ENCODE measurements around the gene PLA2G15.

The PLA2G15 gene

GRCh38 chr16:68255712-68256111 is 10.5 kb downstream of the PLA2G15 start:
- DNase-seq = no peak

DNA sequence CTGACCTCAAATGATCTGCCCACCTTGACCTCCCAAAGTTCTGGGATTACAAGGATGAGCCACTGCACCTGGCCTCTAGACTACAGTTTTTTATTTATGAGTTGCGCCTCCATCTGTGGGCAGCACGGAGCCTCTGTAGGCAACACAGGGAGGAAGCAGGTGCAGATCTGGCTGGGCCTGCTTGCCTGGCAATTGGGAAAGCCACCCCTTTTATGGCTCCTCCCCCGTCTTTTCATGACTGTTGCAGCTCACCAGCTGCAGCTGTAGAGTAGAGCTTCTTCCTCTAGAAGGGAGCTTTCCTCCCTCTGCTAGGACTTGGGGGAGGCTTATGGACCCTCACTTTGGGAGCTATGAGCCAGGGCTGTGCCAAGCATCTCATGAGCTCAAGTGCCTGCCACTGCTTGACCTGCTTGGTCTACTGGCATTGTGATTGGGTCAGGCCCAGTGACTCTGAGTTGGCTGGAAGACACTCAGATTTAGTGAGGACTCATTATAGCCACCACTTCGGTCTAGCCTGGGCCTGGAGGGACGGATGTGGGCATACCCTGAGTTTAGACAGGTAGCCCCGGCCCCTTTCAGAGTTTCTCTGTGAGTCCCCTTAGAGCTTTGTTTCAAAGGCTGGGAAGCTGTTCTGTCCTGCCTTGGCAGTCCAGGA is 12.2 kb downstream of the PLA2G15 start:
- no peak for DNase-seq

DNA sequence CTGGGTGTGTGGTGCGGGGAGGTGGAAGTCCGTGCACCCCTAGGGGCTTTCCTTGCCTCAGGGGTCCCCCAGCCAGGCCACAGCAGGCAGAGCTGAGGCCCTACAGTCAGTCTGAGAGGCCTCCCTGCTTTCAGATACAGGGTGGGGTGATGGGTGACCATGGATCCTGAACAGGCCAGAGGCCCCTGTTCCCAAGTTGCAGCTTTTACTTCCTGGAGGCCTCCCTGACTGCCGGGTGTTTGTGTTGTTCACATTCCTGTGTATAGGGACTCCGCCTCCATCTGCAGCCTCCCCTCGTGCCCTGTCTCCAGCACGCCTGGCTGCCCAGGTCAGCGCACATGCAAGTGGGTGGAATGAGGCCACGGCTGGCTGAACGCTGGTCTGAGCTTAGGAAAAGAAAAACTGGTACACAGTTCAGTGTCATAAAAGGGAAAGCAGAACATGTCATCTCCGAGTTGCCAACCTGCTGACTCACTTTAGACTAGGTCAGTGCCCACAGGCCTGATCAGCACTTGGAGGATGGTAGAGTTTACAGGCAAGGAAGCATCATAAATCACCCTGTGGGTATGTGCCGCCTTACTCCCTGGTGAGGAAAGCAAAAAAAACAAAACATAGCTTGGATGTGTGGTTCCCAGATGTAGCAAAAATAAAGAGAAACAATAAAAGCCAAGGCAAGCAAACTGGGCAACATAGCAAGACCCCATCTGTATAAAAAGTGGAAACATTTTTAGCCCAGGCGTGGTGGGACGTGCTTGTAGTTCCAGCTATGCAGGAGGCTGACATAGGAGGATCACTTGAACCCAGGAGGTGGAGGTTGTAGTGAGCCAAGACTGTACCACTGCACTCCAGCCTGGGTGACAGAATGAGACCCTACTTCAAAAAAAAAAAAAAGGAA is 13.0 kb downstream of the PLA2G15 start:
- DNase-seq = no peak

DNA sequence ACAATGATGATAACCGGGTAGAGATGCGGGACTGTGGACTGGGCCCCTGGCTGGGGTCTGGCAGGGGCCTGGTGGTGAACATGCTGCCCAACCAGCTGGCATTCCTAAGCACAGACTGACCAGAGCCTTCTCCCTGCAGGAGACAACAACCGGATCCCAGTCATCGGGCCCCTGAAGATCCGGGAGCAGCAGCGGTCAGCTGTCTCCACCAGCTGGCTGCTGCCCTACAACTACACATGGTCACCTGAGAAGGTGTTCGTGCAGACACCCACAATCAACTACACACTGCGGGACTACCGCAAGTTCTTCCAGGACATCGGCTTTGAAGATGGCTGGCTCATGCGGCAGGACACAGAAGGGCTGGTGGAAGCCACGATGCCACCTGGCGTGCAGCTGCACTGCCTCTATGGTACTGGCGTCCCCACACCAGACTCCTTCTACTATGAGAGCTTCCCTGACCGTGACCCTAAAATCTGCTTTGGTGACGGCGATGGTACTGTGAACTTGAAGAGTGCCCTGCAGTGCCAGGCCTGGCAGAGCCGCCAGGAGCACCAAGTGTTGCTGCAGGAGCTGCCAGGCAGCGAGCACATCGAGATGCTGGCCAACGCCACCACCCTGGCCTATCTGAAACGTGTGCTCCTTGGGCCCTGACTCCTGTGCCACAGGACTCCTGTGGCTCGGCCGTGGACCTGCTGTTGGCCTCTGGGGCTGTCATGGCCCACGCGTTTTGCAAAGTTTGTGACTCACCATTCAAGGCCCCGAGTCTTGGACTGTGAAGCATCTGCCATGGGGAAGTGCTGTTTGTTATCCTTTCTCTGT is 14.0 kb downstream of the PLA2G15 start:
- no peak for DNase-seq

DNA sequence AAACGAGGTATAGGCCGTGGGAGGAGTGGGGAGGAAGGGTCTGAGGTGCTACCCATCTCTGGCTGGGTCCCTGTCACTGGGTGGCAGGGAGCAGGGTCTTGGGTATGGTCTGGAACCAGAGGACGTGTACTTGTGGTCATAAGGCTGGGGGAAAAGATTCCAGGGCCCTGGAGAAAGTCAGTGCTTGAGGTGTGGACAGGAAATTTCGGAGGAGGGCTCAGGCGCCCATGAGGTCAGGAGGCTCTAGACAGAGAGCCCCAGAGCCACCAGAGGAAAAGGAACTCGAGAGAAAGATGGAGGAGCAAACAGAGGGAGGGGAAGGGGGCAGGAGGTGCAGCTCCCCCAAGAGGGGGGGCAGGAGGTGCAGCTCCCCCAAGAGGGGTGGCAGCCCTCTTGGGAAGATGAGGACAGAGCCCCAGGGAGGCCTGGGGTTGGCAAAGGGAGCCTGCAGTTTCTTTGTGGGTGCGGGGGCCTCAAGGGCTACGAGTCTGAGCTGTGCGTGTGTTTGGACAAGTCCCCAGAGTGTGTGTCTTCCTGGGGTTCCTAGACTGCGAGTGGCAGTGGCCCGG is 18.5 kb downstream of the PLA2G15 start:
- no peak for DNase-seq

GRCh38 chr16:68264128-68265077 is 19.2 kb downstream of the PLA2G15 start, which contains the start of gene SLC7A6:
SLC7A6 (plus strand) TSS chr16:68264526; CDS start chr16:68274727, 10,201 bp downstream.
- peak; percentile 14 for DNase-seq

GRCh38 chr16:68265078-68265920 is 20.1 kb downstream of the PLA2G15 start:
- DNase-seq = peak; percentile 17

DNA sequence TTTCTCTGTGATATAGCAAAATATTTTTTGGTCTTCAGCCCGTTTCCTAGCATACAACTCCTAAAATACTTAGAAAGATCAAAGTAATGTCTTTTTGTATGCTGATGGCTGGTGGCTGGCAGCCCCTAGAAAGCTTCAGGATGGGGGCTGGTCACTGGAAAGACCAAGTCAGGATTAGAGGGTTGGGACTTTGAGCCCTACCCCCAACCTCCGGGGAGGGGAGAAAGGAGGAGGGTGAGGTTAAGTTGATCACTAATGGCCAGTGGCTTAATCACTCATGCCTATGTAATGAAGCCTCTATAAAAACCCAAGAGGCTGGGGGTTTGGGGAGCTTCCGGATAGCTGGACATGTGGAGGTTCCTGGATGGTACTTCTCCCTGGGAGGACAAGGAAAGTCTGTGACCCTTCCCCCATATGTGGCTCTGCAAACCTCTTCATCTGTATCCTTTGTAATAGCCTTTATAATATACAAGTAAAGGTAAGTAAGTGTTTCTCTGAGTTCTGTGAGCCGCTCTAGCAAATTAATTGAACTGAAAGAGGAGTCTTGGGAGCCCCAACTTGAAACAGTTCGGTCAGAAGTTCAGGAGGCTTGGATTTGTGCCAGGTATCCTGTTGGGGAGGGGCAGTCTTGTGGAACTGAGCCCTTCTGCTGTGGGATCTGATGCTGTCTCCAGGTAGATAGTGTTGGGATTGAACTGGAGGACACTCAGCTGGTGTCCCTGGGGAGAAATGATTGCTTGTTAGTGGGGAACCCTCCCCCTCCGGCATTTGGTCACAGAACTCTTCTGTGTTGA is 22.6 kb downstream of the PLA2G15 start:
- no peak for DNase-seq

DNA sequence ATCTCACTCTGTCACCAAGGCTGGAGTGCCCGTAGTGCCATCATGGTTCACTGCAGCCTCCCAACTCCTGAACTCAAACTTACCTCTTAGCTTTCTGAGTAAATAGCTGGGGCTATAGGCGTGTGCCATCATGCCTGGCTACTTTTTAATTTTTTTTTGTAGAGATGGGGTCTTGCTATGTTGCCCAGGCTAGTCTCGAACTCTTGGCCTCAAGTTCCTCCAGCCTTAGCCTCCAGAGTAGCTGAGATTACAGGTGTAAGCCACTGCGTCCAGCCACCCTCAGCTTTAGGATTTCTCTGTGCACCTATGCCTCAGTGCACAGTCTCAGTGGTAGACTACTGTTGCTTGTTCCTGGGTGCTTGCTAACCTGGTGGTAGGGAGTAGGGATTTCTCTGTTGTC is 24.6 kb downstream of the PLA2G15 start:
- no peak for DNase-seq

DNA sequence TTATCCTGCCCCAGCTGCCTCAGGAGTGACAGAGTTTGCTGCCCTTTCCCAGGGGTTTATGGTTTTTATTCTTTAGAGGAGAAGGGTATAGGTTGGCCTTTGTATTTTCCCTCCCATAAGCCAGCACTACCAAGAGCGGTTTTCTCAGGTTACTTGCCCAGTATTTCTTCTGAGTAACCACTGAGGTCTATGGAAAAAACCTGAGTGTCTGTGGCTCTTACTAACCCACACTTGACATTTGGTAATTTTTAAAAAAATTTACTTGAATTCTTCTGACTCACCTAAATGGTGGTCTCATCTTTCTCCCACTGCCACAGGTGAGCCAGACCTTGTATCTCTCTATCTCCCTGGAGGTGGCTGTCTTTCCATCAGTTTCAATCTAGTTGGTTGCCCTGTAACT is 25.2 kb downstream of the PLA2G15 start:
- no peak for DNase-seq

DNA sequence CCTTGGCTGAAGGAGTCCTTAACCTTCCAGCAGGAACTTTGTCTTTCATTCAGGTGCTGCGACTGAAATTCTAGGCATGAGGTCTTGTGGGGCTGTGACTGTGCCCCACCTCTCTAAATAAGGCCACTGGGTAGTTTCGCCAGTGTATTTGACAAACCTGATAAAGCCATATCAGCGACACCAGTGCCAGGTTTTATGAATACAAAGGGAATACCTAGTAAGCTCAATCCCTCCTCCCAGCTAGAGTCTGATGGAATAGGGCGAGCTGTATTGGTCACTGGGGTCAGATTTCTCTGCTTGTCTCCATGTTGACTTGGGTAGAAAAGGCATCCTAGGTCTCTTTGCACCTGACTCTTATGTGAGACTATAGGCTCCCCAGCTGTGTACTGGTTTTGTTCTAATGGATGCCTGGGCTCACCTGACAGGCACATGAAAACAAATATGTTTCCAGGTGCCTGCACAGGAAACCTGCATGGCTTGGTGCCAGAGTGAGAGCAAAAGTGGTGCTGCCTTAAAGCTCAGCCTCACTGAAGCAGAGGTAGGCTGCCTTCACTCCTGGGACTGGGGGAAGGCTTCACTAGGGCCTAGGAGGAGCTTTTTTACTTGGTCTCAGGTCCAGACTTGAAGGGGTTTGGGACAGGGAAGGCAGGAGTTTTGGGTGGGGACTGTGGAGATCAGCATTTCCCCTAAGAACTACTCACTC is 27.5 kb downstream of the PLA2G15 start:
- no peak for DNase-seq

GRCh38 chr16:68273459-68273858 is 28.3 kb downstream of the PLA2G15 start:
- DNase-seq = no peak

GRCh38 chr16:68273896-68274295 is 28.7 kb downstream of the PLA2G15 start:
- no peak for DNase-seq

DNA sequence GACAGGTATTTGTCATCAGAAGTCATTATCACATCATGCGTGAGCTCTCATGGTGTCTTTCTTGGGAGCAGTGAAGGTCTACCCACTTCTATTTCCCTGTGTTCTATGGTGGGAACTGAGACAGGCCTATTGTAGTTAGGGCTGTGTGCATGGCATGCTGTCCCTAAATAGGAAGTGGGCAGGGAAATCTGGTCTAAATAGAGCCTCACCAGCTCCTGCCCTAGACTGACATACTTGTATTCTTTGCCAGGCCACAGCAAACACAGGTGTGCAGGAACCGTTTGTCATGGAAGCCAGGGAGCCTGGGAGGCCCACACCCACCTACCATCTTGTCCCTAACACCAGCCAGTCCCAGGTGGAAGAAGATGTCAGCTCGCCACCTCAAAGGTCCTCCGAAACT is 29.3 kb downstream of the PLA2G15 start:
- DNase-seq = no peak

GRCh38 chr16:68275611-68276191 is 30.5 kb downstream of the PLA2G15 start:
- peak; percentile 37 for DNase-seq

DNA sequence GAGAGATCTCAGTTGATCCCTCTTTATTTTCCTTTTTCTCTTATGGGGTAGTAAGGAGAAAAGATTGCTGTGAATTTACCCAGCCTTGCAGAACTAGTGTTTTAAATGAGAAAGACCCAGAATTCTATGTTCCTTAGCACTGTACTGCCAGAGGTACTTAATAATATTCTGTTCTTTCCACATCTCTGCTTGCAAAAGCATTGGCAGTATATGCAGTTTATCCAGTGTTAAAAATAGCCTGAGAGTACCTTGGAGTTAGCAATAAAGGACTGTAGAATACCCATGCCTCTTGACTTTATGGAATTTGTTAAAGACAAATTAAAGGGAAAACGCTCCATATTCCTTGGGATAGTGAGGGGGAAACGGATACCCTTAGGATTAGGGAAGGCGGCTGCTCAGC is 31.1 kb downstream of the PLA2G15 start:
- no peak for DNase-seq

DNA sequence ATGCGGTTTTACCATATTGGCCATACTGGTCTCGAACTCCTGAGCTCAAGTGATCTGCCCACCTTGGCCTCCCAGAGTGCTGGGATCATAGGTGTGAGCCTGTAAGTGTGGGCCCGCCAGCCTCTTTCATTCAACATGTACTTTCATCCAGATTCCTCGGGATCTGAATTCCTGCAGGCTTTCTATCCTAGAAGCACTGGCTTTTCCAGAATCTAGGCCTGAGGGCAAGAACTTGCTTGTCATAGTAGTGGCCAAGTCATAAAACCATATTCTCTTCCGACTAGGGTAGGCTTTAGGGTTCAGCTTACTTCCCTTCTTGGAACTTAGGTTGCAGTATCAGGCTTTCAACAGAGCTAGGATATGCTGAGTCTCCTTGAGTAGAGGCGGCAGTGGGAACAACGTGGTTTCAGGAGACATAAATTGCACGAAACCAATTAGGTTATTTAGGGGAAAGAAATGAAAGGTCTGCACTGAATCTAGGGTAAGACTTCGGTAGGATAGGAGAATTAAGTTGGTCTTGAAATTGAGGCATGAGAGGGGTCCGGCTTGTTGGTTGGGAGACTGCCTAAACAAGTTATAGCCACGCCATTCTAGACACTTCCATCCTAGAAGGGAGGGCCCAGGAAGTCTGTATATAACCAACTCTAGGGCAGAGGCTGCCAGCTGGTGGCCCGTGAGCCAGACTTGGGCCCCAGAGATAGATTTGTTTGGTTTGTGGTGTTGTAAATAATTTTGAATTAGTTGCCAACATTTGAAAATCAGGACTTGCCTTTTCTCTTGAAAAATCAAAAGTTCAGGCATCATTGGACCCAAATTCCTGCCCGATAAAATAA is 34.8 kb downstream of the PLA2G15 start:
- no peak for DNase-seq
